ENCODE measurements around the gene FAM222A. TPM values are rescaled to one million over a fixed set of nuclear protein-coding genes. Genes with fewer than 3 reads are reported as not detected.

The FAM222A gene
- total and polyA plus RNA-seq, 2 of the 8 experiments (the other 6 are each of a cell fraction or from before 2014, with no cell fraction given), result 0.94 to 1.1 TPM

GRCh38 chr12:109818905-109819500 lies 105.4 kb downstream of the FAM222A start:
- Histone ChIP-seq H2AFZ (ENCODE audit: low read length) (no peak overlapping the region), H3K4me3 (ENCODE audit: extremely low read depth in 1 of 4, insufficient read depth in 2 of 4, low read depth in 3 of 4, low read length in 4 of 4) (no peak overlapping the region), H2BK5ac (ENCODE audit: low read depth, low read length) (peak overlapping the region; percentile 60; the same call in 1 of the 2 replicates), H2BK20ac (ENCODE audit: low read length) (no peak overlapping the region), H3K9me3 (ENCODE audit: insufficient read depth in 2 of 2, low read depth in 1 of 2, low read length in 1 of 2) (no peaks in the 10 kb centered on the region), H4K5ac (ENCODE audit: insufficient read length, low read depth, low read length) (no peak overlapping the region), H3K14ac (ENCODE audit: insufficient read length) (no peak overlapping the region), H3K4ac (replicated peaks; ENCODE audit: insufficient read length, low read depth, low read length) (no peak overlapping the region), H3K4me1 (replicated peaks in 1 of 4; ENCODE audit: control insufficient read depth in 3 of 4, insufficient read depth in 4 of 4, low read length in 3 of 4) (peaks cover 0 to 7% (median 4%) of the 10 kb centered on the region in 4 experiments; a peak in 5 of 7 replicates), H3K36me3 (ENCODE audit: control insufficient read depth in 2 of 4, insufficient read depth in 4 of 4, low read length in 3 of 4) (no peaks in the 10 kb centered on the region), H3K23ac (ENCODE audit: insufficient read length) (no peak overlapping the region), H3K4me2 (ENCODE audit: insufficient read depth in 1 of 2, low read depth in 2 of 2, low read length in 2 of 2) (no peak overlapping the region), H3K27ac (ENCODE audit: low read depth, low read length) (no peak overlapping the region), H2BK15ac (ENCODE audit: low read length) (0 out of 2 replicates have a peak overlapping the region, but pooled peaks have one; percentile 88), H2BK12ac (ENCODE audit: low read depth, low read length) (peak overlapping the region; percentile 87; the same call in 1 of the 2 replicates), H3K79me2 (ENCODE audit: control insufficient read depth in 1 of 2, insufficient read depth in 2 of 2, low read length in 2 of 2) (no peaks in the 10 kb centered on the region), H3K23me2 (ENCODE audit: low read depth, low read length) (peaks cover 3% of the 10 kb centered on the region; the same call in 1 of the 2 replicates), H2BK120ac (replicated peaks; ENCODE audit: low read depth, low read length) (no peak overlapping the region), H4K8ac (ENCODE audit: extremely low read depth, insufficient read depth, low read length) (no peak overlapping the region), H3K9ac (replicated peaks in 1 of 4; ENCODE audit: extremely low read depth in 1 of 4, low read depth in 3 of 4, low read length in 3 of 4) (no peak overlapping the region), H4K91ac (replicated peaks; ENCODE audit: insufficient read length, low read length) (no peak overlapping the region), H3K56ac (replicated peaks; ENCODE audit: insufficient read length, low read depth, low read length) (no peak overlapping the region), H4K20me1 (replicated peaks in 1 of 2; ENCODE audit: control insufficient read depth in 1 of 2, insufficient read depth in 2 of 2, low read length in 2 of 2) (peaks cover 0 to 3% of the 10 kb centered on the region in 2 experiments), H3K79me1 (ENCODE audit: low read depth, low read length) (no peaks in the 10 kb centered on the region), H2AK5ac (ENCODE audit: low read depth, low read length) (peak overlapping the region; percentile 96; the same call in 1 of the 2 replicates), H3K27me3 (replicated peaks in 1 of 4; ENCODE audit: control insufficient read depth in 3 of 4, extremely low read depth in 1 of 4, insufficient read depth in 3 of 4, low read length in 3 of 4) (no peaks in the 10 kb centered on the region), H3K18ac (ENCODE audit: extremely low read depth, low read length) (peak overlapping the region; percentile 48; the same call in 1 of the 2 replicates)
- ChIA-PET POLR2A (ENCODE audit: partially characterized antibody) (interaction anchor here (1.4 kb wide), 1 partner anchor 10 kb away, joined by 3 read pairs; no protein-coding TSS in a partner anchor), CTCF (ENCODE audit: partially characterized antibody) (interaction anchor here (1.1 to 3.6 kb wide), 2 partner anchors 12 to 26 kb away, joined by 3 to 22 read pairs; no protein-coding TSS in a partner anchor)
- FAIRE-seq (no peak), DNase-seq (ENCODE audit: low read depth in 1 of 2, low spot score in 2 of 2) (no peak)
- WGBS, 2 experiments (ENCODE audit: extremely low coverage in 1 of 2, insufficient coverage in 1 of 2, insufficient read length in 1 of 2, insufficient replicate concordance in 2 of 2, low coverage in 1 of 2, low lambda C conversion rate in 2 of 2, missing lambda C conversion rate in 1 of 2), result 79% methylated on average over 10 of the region's 10 CpGs; no CpG with 5 or more reads in 1 of the 2 experiments
- TF ChIP-seq EZH2 (IDR thresholded peaks at IDR 0.05; ENCODE audit: low read depth, low read length, severe bottlenecking), result no peak
- no peak for TF ChIP-seq NRF1 (IDR thresholded peaks at IDR 0.05; ENCODE audit: low read depth, low read length)
- TF ChIP-seq BCL11A (IDR thresholded peaks at IDR 0.05; ENCODE audit: low read depth in 2 of 2, low read length in 2 of 2), result no peak
- TF ChIP-seq KDM1A (IDR thresholded peaks at IDR 0.05; ENCODE audit: borderline replicate concordance, low read length), result no peak
- no peak for TF ChIP-seq SP4 (IDR thresholded peaks at IDR 0.05; ENCODE audit: low read length)
- TF ChIP-seq CEBPB (IDR thresholded peaks at IDR 0.05; ENCODE audit: low read depth, low read length), result no peak
- no peak for TF ChIP-seq GTF2F1 (IDR thresholded peaks at IDR 0.05; ENCODE audit: borderline replicate concordance, low read depth, low read length)
- no peak for TF ChIP-seq HDAC6 (IDR thresholded peaks at IDR 0.05; ENCODE audit: low read depth, low read length)
- TF ChIP-seq SAP30 (IDR thresholded peaks at IDR 0.05; ENCODE audit: insufficient read depth, insufficient replicate concordance, low read length), result no peak
- no peak for TF ChIP-seq CREB1 (IDR thresholded peaks at IDR 0.05)
- TF ChIP-seq ATF2 (IDR thresholded peaks at IDR 0.05; ENCODE audit: low read length), result no peak
